ENCODE results near the gene STXBP5L.
"Not testable (repeated sequence)": the region's sequence is repeated elsewhere in the genome, so short reads cannot be mapped to it uniquely, and the experiment has no call there.

STXBP5L gene

DNA sequence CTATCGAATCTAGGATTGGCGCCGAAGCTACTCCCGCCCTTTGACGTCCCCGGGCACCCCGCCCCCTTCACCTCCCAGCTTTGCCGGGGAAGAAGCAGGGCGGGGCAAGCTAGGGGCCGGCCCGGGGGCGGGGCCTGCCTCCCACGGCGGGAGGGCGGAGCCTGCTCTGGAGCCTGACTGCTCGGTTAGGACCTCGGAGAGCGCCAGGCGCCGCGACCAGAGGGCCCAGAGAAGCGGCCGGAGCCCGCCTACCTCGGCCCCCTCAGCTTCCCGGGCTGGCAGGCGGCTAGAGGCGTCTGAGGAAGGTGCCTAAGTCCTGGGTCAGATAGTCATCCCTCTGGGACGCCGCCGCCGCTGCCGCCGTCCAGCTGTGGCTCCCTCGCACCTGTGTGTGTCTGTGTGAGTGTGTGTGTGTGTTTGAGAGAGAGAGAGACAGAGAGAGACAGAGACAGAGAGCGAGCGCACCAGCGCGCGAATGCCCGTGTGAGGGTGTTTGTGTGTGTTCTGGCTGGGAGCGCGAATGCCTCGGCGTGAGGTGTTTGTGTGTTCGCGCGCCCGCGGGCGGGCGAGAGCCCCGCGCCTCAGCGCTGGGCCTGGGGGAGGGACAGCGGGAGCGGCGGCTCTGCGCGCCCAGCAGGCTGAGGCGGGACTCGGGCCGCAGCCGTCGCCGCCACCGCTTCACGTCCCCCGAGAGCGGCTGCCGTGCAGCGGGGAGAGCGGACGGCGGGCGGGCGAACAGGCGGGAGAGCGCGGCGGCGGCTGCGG, at the start of gene STXBP5L:
TSS of gene STXBP5L (plus strand) at position 176 of the 765 bp plus-strand sequence. CDS start 1,374 bp downstream, outside the sequence.
- DNase-seq (ENCODE audit: low read depth), result peak; percentile 6

DNA sequence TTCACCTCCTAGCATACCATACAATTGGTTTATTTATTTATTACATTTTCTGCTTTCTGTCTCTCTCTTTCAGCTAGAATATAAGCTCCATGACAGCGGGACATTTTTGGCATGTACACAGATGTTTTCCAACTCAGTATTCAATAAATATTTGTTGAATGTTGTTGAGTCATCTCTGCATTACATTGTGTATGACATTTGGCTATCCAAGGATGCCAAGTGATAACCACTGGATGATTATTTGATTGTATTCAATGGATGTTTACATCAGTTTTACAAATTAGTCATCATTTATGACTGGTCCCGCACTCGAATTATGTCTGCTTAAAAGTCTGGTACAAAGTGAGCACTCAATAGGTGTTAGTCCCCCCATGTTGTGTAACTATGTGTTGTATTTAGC, 49.5 kb upstream of the STXBP5L start:
- no peak for DNase-seq (ENCODE audit: low read depth)

DNA sequence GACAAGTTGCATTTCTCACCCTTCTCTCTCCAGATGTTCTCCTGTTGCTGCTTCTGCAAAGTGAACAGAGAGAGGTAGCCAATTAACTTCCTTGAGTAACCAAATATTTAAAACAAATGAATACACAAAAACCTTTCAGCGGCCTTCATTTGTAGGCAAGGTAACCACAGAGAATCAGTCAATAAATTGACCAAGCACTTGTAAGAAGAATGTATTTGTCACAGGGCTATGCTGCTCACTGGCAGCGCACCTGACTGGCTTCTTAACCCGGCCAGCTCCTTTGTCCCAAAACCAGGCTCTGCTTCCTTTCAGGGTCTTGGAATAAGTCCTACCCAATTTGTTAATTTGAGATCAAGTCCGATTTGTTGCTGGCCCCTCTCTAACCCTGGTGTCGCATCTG, 43.5 kb upstream of the STXBP5L start:
- DNase-seq (ENCODE audit: low read depth), result no peak

DNA sequence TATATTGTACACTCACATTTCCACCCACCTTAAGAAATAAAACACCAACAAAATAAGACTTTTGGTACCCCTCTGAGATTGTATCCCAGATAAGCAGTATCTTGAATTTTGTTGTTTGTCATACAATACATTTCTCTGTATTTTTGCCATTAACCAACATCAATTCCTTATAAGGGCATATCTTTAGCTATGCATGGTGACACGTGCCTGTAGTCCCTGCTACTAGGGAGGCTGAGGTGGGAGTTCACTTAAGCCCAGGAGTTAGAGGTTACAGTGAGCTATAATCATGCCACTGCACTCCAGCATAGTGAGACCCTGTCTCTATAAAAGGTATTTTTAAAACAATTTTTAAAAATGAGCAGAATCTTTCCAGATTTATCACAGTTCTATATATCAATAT, 32.5 kb upstream of the STXBP5L start:
- no peak for DNase-seq (ENCODE audit: low read depth)

DNA sequence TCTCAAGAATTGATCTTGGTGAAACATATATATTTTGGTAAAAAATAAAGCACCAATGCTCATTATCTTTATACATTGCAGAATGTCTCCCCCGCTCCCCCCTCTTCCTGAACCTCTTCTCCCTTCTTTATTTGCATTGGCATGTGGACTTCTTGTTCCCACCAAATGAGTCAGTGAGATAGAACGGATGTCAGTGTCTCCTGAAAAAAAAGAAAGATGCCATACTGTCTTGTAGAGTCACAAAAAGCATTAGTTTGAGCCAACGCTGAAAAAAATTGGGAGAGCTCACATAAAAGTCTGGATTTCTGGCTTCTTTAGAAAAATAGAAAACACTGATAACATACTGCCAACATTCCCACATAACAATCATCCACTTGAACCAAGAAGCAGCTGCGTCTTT, 32.0 kb upstream of the STXBP5L start:
- DNase-seq (ENCODE audit: low read depth), result no peak

DNA sequence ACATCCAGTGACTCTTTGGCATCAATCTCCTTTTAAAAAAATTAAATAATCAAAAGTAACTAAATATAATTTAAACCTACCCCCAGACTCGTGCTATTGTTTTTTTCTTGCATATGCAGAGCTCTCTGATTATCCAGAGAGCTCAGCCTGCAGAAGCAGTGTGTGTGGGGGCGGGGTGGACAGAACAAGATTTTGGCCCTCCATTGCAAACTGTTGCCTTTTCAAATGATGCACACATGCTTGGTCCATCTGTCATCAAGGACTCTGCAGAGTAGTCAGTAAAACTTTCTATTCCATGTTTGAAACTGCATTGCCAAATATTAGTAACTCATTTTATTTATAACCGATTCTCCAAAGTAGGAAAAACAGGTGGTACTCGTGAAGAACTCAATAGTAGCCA, 28.6 kb upstream of the STXBP5L start:
- no peak for DNase-seq (ENCODE audit: low read depth)

DNA sequence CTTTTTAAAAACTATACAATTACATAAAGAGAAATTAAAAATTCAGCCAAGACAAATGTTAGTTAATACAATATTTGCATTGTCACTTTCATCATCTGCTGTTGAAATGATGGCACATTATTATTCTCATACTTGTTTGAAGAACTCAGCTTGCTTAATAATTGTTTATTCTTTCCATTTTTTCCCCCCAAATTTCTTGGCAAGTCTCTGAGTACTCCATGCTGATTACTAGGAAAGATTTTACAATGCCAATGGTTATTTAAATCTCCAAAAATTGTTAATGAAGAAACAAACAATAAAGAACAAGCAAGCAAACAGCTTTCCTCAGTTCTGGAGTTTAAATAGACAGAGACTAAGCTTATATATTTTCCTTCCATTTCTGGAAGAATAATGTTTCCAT, 15.1 kb upstream of the STXBP5L start:
- DNase-seq (ENCODE audit: low read depth), result no peak

DNA sequence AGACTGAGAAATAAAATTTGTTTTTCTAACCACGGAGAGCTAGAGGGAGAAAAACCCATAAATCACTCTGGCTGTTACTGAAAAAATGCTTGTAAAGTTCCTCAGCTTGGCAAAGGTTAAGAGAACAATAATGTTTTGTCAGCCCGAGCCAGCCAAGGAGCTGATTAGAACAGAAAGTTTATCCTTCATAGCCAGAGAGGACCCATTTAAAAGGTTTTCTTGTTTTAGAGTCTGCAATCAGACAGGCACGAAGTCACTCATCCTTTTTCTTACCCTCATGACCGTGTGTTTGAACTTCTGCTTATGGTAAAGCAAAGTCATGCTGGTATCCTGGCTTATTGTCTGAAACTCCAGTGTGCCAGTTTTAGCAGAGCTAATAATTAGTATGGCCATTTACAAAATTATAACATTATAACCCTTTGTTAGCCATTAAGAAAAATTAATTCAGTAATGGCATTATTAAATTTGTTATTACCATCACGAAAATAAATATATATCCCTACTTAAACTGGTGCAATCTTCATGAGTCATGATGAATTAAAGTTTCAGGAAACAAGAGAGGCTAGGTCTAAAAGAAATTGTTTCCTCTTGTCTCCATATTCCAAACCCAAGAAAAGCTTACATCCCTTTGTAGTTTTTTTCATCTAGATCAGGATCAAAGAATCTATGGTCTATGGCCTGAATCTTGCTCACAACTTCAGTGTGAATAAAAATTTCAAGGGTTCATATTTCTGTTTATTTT, 13.5 kb upstream of the STXBP5L start:
- no peak for DNase-seq (ENCODE audit: low read depth)

DNA sequence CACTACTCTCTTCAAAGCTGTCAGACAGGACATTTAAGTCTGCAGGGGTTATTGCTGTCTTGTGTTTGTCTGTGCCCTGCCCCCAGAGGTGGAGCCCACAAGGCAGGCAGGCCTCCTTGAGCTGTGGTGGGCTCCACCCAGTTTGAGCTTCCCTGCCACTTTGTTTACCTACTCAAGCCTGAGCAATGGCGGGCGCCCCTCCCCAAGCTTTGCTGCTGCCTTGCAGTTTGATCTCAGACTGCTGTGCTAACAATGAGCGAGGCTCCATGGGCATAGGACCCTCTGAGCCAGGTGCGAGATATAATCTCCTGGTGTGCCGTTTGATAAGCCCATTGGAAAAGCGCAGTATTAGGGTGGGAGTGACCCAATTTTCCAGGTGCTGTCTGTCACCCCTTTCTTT, 6.3 kb upstream of the STXBP5L start:
- not testable (repeated sequence) for DNase-seq (ENCODE audit: low read depth)

DNA sequence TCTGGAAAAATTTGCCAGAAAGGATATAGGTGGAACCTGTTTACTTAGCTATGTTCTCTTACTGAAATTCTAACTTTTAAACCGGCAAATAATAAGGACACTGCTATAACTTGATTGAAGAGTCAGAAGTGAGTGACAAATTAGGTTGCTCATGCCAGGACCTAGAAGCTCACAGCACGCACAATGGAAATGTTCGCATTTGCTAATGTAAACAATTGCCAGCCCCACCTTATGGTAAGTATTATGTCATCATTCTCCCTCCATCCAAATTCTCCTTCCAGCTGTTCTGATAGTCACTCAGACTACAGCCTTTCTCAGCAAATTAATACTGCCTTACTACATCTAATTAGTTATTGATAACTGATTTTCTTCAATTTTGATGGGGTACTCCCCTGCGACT, 4.8 kb upstream of the STXBP5L start:
- DNase-seq (ENCODE audit: low read depth), result no peak

DNA sequence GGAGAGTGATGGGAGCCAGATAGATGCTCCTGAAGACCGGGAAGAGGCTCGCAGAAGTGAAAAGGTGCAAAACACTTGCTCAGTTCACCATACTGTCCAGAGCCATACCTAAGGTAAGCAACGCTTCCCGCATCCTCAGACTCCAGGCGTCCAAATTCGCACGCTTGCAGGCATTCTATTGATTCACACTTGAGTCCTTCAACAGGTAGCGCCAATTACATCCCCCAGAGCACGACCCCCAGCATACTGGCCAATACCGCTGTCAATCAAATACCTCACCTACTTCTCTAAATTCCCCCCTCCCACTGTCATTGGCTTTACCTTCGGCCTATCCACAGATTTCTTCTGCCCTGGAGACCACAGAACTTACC, 361 bp upstream of the STXBP5L start:
- no peak for DNase-seq (ENCODE audit: low read depth)

DNA sequence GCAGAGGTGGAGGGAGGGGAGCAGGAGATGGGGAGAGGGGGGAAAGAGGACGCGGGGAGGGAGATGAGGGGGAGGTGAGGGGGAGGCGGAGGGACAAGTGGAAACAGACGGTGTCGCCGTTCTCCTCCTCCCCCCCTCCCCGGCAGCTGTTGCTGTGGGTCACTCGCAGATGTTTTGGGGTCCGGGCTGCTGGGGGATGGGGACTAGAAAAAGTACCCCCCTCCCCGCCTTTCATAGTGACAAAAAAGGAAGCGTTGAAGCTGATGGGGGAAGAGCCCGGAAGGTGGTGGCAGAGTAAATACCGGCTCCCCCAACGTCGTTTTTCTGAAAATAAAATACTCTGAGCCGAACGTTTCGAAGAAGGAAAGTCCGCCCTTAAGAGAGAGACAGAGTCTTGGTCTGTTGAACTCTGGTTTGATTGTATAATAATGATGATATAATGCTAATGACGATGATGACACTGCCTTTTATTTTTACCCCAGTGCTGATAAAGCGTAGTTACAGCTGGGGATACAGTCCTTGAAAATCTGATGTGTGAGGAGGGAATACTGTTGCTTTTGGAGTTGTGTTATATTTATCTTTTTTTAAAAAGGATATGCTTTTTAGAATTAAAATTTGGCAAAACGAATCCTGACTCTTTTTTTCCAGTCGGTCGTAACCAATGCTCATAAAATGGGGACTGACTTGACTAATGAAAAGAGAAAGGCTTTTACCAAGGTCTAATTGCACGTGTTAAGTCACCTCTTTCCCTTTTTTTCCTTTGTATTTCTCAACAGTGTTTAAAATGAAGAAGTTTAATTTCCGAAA, 993 bp downstream of the STXBP5L start:
- no peak for DNase-seq (ENCODE audit: low read depth)

DNA sequence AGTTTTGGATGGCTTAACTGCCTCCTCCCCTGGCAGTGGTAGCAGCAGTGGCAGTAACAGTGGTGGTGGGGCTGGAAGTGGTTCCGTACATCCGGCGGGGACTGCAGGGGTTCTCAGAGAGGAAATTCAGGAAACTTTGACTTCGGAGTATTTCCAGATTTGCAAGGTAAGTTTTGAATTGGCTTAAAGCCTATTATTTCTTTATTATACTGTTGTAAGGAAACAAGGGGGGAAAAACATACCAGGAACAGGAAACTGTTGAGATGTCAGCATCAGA, 1.5 kb downstream of the STXBP5L start:
- no peak for DNase-seq (ENCODE audit: low read depth)

DNA sequence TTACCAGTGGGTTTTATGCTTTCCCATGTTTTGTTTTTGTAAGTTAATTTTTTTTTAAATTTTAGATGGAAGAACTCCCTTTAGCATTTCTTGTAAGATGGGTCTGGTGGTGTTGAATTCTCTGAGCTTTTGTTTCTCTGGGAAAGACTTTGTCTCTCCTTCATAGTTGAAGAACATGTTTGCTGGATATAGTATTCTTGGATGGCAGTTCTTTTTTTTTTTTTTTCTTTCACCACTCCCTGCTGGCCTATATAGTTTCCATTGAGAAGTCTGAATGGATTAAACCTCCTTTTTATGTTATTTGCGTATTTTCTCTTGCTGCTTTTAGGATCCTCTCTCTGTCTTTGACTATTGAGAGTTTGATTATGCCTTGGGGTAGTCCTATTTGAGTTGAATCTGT, 18.1 kb downstream of the STXBP5L start:
- no peak for DNase-seq (ENCODE audit: low read depth)

DNA sequence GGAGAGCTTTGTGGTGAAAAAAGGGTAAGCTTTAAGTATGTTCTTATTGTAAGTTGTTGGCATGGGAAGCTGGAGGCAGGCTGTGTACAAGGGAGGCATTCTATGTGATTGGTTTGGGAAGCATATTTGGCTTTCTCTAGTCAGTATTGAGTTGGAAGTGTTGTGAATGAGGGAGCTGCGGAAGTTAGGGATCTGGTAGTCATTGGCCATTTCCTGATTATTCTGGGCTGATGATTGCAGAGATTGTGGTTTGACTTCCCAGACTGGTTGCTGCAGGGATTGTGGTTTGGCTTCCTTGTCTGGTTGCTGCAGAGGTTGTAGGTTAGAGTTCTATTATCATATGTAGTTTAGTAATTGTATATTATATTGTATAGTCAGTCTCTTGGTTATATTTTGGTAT, 21.0 kb downstream of the STXBP5L start:
- no peak for DNase-seq (ENCODE audit: low read depth)

DNA sequence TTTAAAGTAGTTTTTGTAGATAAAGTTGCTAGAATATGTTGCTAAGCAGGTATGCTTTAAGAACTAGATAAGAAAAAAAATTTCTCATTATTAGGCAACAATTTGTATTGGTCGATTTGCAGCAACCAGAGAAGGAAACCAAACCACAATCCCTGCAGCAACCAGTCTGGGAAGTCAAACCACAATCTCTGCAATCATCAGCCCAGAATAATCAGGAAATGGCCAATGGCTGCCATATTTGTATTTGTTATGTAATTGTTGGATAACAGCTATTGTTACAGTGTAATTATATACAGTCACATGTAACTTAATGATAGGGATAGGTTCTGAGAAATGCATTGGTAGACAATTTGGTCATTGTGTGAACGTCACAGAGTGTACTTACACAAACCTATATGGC, 23.6 kb downstream of the STXBP5L start:
- DNase-seq (ENCODE audit: low read depth), result no peak

DNA sequence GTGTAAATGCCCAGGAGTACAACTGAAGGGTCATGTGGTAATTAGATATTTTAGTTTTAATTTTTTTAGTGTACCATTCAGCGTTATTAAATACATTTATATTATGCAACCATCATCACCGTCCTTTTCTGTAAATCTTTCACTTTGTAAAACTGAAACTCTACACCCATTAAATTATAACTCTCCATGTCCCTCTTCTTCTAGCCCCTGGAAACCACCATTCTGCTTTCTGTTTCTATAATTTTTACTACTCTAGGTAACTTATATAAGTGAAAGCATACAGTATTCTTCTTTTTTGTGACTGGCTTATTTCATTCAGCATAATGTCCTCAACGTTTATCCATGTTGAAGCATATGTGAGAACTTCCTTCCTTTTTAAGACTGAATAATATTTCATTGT, 48.1 kb downstream of the STXBP5L start:
- no peak for DNase-seq (ENCODE audit: low read depth)

DNA sequence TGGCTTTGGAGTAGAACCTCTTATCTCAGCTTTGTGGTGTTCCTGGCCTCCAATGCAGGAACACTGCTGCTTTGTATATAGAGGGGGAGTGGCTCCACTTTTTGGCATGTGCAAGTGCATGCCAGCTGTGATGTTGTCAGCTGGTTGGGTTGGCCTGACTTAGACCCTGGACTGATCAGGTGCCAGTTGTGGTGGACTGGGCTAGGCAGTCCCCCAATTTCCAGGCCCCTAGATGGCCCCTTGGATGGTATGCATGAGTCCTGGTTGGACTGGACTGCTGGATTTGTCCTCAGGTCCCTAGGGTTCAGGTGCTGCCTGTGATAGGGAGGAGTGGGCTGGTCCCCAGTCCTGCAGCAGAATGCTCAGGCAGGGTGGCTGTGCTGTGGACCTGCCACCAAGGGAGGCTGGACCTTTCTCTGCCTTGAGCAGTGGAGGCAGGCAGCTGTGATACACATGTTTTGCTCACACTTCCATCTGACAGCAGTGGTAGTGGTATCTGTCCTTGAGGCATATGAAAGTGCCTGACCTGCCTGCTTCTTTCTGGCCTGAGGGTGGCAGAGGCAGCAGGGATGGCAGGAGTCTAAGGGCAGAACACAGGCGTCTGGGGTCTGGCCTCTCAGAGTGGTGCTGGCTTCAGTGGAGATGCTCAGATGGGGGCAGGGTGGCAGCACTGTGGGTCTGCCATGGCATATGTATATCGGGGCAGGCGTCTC, 74.8 kb downstream of the STXBP5L start:
- no peak for DNase-seq (ENCODE audit: low read depth)

DNA sequence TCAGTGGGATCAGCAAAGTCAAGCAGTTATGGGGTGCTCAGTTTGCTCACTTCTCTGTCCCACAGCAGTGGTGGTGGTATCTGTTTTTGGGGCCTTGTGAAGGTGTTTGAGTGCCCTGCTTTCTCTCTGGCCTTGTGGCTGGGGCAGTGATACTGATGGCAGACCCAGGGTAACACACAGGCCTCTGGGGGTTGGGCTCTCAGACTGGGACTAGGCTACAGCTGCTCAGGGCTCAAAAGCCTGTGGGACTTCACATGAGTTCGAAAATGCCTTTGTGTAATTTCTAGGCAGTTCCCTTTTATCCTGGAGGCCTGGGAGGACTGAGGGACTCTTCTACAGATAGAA, 75.3 kb downstream of the STXBP5L start:
- no peak for DNase-seq (ENCODE audit: low read depth)

DNA sequence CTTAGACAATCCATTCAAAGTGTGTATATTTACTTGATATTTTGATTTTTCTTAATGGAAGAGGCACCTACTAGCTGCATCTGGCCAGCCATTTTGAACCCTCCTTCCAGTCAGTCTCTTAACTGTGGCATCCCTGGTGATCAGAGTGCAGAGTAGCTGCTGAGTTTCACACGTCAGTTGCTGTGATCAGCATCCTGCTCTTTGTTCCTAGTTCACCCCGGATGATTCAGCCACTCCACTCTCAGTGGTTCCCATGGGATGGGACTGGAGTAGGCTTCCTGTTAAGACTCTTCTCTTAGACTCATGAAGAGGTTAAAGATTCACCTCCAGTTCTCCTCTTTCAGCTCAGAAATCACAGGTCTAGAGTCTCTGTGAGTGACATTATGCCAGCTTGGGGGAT, 75.8 kb downstream of the STXBP5L start:
- no peak for DNase-seq (ENCODE audit: low read depth)

DNA sequence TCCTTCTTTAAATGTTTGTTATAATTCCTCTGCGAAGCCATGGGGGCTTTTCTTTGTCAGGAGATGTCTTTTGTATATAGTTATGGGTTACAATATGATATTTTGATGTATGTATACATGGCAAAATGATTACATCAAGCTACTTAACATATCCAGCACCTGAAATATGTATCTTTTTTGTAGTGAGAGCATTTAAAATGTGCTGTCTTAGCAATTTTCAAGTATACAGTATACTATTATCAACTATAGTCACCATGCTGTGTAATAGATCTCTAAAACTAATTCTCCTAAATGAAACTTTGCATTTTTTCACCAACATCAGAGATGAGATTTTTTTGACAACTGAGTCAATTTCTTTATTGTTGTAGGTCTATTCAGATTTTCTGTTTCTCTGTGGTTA, 77.2 kb downstream of the STXBP5L start:
- DNase-seq (ENCODE audit: low read depth), result no peak

DNA sequence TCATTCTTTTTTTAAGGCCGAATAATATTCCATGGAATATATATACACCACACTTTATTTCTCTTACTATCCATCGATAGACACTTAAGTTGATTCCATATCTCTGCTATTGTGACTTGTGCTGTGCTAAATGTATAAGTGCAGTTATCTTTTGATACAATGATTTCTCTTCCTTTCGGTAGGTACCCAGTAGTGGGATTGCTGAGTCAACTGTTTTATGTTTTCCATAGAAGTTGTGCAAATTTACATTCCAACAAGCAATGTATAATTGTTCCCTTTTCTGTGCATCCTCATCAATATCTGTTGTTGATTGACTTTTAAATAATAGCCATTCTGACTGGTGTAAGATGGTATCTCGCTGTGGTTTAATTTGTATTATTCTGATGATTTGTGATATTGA, 81.0 kb downstream of the STXBP5L start:
- DNase-seq (ENCODE audit: low read depth), result no peak

DNA sequence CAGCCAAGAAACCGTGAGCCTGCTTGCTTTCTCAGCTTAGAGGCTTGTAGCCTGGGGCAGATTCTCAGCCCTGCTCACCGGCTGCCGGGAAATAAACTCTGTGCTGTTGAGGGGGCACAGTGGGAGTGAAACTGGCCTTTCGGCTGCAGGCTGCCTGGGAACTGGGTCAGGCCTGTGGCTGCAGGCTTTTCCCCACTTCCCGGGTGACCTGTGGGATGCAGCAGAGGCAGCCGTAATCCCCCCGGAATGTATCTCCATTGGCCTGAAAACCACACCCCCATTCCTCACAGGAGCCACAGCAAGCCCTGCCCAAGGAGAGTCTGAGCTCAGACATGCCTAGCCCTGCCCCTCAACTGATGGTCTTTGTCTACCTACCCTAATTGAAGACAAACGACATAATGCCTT, 110.9 kb downstream of the STXBP5L start:
- no peak for DNase-seq (ENCODE audit: low read depth)

Data from activated T-cell treated with anti-CD3 and anti-CD28 coated beads for 1 hour (primary cell).